Stimulated activated CD4-positive, alpha-beta T cell treated with anti-CD3 and anti-CD28 coated beads, Interleukin-4, amount 100 ng/mL, for 24 hours (primary cell): Measurements from ENCODE around the gene PPFIBP1.

Experiments
- DNase-seq: peaks from one replicate; pipeline ENCODE4 v3.0.0-alpha.2; 2020

PPFIBP1 gene

GRCh38 chr12:27523642-27524493, at the start of gene PPFIBP1:
PPFIBP1 (plus strand) TSS chr12:27524206; CDS start chr12:27633397, 109,191 bp downstream.
- peak; percentile 99 for DNase-seq

GRCh38 chr12:27474344-27474743, 49.7 kb upstream of the PPFIBP1 start:
- DNase-seq = no peak

- no peak for DNase-seq
These were observed 47.0 kb upstream of the PPFIBP1 start for GRCh38 chr12:27477049-27477448.

- DNase-seq = no peak
These were observed 45.1 kb upstream of the PPFIBP1 start for GRCh38 chr12:27478949-27479348.

- DNase-seq = no peak
These were observed 44.0 kb upstream of the PPFIBP1 start for GRCh38 chr12:27480016-27480415.

- no peak for DNase-seq
These were observed 37.0 kb upstream of the PPFIBP1 start for GRCh38 chr12:27486961-27487360.

- no peak for DNase-seq
These were observed 35.5 kb upstream of the PPFIBP1 start for GRCh38 chr12:27488479-27488878.

GRCh38 chr12:27491226-27491625, 32.8 kb upstream of the PPFIBP1 start:
- DNase-seq = no peak

- DNase-seq = no peak
These were observed 30.6 kb upstream of the PPFIBP1 start for GRCh38 chr12:27493260-27493940.

GRCh38 chr12:27497446-27497845, 26.6 kb upstream of the PPFIBP1 start:
- DNase-seq = no peak

GRCh38 chr12:27498149-27498548, 25.9 kb upstream of the PPFIBP1 start:
- DNase-seq = no peak

DNA sequence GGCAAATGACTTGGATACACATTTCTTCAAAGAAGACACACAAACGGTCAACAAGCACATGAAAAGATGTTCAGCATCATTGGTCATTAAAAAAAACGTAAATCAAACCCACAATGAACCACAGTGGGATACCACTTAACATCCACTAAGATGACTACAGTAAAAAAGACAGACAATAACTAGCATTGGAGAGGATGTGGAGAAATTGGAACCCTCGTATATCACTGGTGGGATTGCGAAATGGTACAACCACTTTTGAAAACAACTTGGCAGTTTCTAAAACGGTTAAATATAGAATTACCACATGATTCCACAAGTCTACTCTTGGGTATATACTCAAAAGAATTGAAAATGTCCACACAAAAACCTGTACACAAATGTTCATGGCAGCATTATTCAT, 25.2 kb upstream of the PPFIBP1 start:
- DNase-seq = no peak

GRCh38 chr12:27499377-27499776, 24.6 kb upstream of the PPFIBP1 start:
- DNase-seq = no peak

GRCh38 chr12:27500546-27500945, 23.5 kb upstream of the PPFIBP1 start:
- no peak for DNase-seq

DNA sequence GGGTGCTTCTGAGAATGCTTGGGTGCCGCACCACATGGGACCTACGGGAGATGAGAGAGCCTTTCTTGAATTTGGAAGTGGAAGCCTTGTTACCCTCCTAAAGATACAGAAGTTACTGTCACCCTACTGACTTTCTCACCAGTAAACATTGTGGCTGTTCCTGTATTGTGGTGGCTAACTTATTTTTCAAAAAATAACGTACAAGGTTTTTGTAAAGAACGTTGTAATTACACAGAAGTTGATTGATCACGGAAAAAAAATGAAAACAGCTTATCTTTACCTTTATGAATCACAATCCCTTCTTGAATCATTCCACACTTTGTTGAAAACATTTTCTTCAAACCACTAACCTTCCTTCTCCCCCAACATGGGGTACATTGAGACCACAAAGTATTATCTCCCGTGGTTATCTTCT, 22.0 kb upstream of the PPFIBP1 start:
- no peak for DNase-seq

DNA sequence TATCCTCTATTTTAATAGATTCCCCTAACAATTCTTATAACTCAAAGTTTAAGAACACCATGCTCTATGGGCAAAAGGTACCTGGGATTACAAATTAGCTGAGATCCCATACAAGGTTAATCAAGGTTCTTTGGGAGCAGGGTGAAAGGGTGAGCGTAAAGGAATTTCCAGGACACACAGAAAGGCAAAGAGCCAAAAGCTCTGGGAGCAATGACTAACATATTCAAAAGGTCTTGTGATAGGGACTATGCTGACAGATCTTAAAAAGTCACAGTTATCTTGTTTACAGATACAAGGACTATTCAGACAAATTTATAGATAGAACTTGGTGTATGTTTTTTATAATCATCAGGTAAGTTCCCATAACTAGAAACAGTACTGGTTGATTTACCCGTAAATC, 19.5 kb upstream of the PPFIBP1 start:
- no peak for DNase-seq

- DNase-seq = no peak
These were observed 18.9 kb upstream of the PPFIBP1 start for GRCh38 chr12:27505109-27505508.

DNA sequence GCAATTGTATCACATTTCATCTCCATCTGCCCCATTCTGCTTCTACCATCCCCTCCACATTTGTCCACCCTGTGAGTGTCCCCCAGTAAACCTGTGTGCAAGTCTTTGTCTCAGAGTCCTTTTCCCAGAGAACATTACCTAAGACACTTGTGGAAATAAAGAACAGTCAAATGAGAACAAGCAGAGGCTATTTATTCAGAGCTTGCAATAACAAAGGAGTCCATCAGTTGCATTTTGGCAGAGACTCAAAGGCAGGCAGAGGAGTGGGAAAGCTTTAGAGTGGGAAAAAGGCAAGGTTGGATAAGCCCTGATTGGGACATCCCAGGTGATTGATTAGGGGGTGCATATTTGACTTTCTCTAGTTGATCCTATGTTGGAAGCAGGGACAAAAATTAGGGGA, 18.2 kb upstream of the PPFIBP1 start:
- no peak for DNase-seq

GRCh38 chr12:27506645-27507189, 17.3 kb upstream of the PPFIBP1 start:
- no peak for DNase-seq

GRCh38 chr12:27508736-27509431, 15.1 kb upstream of the PPFIBP1 start:
- DNase-seq = no peak

DNA sequence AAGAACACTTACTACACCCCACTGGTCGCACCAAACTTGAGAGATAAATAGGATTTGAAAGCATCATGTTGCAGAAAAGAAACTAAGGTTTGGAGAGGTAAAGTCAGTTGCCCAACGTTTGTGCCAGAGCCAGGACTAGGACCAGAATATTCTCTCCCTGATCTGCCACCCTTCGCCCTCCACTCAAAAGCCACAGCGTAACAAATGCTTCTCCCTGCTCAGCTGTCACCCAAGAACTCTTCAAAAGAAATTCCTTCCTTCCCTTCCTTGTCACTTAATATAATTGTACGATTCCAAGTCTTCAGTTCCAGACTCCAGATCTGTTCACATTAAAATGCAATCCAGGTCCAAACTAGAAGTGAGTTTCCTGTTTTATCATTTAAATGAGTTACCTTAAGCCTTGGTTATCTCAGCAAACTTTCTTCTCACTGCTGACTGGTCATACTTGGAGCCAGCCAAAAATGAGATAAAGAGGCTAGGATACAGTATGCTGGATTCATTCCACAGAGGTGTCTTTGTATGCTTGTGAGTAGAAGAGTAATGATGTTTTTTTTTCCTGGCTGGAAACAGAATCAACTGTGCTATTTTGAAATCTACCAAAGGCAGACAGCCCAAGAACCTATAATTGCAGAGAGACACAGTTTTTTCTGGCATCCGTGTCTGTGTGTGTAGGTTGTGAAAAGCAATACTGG, 12.8 kb upstream of the PPFIBP1 start:
- no peak for DNase-seq

DNA sequence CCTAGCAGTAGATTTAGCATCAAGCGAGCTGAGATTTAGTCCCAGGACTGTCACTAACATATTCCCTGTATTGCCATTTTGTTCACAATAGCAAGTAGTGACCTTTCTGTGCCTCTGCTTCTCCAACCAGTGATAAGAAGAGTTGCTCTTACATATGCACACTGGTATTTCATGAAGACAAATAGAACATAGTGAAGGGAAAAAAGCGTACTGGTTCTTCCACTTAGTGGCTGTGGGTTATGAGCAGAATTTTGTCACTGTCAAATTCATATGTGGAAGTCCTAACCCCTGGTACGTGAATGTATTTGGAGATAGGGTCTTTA, 12.3 kb upstream of the PPFIBP1 start:
- no peak for DNase-seq
